NCI-H524 treated with DMSO at 0.1 percent for 48 hours (cell line): ENCODE results near the gene TRIP10.

Experiments
- DNase-seq: peaks from one replicate; lab custom pipeline; 2025; lab: John Stamatoyannopoulos, UW

Gene TRIP10

GRCh38 chr19:6728346-6728745 is 11.1 kb upstream of the TRIP10 start:
- DNase-seq = no peak

DNA sequence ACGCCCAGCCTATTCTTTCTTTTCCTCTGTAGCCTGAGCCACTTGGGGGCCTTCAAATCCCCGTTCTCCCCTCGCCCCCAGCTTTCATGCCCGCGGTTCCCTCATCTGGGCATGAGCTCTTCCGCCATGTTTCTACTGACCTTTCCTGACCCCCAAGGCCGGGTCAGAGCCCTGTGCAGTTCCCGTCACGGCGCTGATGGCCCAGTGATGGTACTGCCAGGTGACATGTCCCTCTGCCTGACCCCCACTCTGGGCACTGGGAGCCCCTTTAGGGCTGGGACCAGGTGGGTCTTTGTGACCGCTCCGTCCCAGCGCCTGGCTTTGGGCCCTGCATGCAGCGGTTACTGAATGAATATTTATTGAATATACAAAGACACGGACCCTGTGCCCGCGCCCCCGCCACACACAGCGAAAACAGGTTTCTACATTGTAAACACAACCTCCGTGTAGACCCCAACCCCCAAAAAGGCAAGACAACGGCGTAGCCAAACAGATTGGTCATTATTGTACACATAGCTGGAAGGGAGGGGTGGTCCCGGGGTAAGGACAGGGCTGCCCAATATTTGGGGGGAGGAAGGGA is 9.8 kb upstream of the TRIP10 start:
- DNase-seq = no peak

GRCh38 chr19:6730153-6730804 is 9.2 kb upstream of the TRIP10 start:
- no peak for DNase-seq

GRCh38 chr19:6730941-6731670 is 8.4 kb upstream of the TRIP10 start:
- DNase-seq = no peak

GRCh38 chr19:6731822-6732221 is 7.7 kb upstream of the TRIP10 start:
- no peak for DNase-seq

- DNase-seq = no peak
These were observed 6.6 kb upstream of the TRIP10 start for GRCh38 chr19:6732803-6733337.

- DNase-seq = no peak
These were observed 6.0 kb upstream of the TRIP10 start for GRCh38 chr19:6733338-6734095.

- DNase-seq = no peak
These were observed 5.3 kb upstream of the TRIP10 start for GRCh38 chr19:6734096-6734696.

DNA sequence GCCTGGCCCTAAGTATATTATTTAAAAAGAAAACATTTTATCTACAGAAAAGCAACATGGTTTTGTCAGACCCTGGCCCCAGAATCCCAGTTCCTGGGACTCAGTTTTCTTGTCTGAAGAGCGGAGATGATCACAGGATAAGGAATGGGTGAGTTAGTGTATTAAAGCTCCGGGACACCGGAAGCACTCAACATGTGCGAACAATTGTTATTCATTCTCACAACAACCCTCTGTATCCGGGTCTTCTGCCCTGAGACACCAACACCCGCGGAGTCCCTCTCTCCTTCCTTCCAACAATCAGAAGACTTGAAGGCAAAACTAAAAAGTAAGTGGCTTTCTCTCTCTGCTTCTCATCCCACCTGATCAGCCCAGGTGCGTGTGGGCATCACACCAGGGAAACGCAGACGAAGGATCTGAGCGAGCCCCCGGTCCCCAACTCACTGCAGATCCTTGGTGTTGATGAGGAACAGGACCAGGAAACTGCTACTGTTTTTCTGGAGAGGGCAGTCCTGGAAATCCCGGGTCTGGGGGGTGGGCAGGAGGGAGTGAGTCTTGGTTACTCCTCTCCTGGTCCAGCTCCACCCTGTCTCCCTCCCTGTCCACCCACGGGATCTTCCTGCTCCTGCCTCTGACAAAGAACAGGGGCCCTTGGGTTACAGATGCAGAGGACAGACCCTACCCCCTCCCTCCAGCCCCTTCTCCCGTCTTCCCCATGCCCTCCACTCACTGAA is 4.1 kb upstream of the TRIP10 start:
- no peak for DNase-seq

DNA sequence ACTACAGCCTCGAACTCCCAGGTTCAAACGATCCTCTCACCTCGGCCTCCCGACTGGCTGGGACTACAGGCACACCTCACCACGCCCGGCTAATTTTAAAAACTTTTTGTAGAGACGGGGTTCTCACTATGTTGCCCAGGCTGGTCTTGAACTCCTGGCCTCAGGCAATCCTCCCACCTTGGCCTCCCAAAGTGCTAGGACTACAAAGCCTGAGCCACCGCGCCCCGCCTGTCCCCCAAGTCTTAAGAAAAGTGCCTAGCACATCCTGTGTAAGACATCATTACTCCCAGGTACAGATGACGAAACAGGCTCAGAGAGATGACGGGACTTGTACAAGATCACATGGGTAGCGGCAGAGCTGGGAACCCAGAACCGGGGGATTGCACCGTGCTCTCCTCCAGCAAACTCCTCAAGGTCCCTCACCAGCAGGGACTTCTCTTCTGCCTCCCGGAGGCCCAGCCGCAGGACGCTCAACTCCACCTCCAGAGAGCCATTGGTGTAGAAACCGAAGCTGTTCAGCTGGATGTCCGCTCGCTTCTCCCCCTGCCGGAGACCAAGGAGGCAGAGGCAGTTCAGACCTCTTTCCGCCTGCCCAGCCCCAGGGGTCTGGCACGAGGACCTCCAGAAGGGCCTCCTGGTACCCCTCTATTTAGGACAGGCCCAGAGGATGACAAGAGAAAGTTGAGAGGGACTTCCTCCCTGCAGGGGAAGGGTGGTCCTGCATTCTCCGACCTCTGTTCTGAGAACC is 3.1 kb upstream of the TRIP10 start:
- DNase-seq = no peak

DNA sequence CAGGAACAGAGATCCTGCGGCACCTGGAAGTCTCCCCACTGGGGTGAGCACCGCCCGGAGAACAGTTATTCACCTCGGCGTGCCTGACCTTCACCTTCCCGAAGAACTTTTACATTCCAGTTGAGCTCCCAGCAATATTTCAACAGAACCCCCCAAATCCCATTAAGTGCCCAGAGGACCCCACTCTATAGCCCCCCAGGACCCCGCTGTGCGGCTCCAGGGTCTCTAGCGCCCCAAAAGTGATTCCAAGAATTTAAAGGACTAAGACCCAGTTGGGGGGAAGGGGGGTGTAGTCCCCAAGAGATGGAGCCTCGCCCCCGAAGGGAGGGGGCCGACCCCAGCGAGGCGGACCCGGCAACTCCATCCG is 2.6 kb upstream of the TRIP10 start:
- DNase-seq = no peak

GRCh38 chr19:6737284-6737872 is 2.1 kb upstream of the TRIP10 start, which contains the start of gene GPR108:
Gene GPR108, minus strand, starts transcription at chr19:6737580. Its CDS starts 4 bp downstream, at chr19:6737576.
- DNase-seq = peak; percentile 100

DNA sequence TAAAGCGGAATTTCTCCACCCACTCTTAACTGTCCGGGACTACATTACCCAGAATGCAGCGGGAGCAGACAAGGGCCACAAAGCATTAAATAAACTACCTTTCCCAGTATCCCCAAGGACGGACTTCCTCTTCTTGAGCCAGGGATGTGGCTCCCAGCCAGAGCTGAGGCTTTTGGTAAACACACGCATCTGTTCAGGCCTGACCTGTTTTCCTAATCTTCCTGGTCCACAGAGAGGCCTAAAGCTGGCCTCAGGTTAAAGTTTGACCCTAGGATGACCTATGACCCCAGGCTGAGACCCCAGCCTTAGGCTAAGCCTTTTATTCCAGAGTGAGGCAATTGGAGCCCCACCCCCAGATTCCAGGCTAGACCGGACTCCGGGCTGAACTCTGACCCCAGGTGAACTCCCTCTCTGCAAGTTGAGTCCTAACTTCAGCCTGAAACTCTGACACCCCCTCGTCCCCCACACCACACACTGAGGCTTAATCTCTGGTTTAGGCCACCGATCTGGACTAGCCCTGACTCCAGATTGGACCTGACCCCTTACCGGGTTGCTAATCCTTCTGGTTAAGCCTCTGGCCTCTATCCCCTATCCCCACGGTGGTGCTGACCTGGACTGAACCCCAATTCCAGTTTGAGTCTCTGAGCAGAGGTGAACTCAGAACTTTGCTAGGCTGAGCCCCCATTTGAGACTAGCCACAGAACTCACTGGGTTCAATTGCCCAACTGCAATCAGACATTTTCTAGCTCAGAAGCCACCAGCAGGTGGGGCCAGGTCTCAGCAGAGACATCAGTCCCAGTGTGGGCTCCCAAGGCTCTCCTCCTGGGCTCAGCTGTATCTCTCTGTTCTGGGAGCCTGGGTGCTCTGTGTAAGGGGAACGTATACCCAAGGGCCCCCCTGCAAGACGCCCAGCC is 1.4 kb upstream of the TRIP10 start:
- peak; percentile 90 for DNase-seq

GRCh38 chr19:6738787-6739389 is 592 bp upstream of the TRIP10 start:
- peak; percentile 90 for DNase-seq

DNA sequence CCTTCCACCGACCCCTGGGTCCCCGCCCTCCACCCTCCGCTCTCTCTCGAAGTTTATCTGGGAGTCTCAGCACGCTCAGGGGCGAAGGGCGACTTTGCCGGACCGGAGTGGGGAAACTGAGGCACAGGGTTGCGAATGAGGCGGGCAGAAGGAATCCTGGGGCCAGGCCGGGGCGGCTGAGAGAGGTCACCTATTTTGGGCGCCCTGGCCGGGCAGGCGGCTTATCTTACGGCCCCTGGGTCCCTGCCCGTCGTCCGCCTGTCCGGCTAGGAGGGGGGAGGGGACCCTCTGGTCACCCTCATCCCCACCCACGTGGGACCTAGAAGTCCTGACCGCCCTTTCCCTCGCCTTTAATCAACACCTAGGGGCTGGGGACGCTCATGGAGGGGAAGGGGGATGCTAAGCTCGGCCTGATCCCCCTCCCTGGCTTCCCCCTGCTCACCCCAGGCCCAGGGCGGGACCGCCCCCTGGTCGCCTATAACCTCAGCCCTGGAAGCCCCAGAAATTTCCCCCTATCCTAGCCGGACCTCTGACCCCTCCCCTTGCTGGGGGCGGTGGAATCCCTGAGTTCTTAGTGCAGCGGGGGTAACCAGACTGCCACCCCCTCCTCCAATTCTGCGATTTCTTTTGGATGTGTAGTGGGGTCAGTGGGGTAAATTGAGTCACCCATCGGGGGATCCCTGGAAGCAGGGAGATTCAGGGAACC is 556 bp downstream of the TRIP10 start:
- no peak for DNase-seq

GRCh38 chr19:6740589-6741343 is 1.3 kb downstream of the TRIP10 start:
- no peak for DNase-seq

DNA sequence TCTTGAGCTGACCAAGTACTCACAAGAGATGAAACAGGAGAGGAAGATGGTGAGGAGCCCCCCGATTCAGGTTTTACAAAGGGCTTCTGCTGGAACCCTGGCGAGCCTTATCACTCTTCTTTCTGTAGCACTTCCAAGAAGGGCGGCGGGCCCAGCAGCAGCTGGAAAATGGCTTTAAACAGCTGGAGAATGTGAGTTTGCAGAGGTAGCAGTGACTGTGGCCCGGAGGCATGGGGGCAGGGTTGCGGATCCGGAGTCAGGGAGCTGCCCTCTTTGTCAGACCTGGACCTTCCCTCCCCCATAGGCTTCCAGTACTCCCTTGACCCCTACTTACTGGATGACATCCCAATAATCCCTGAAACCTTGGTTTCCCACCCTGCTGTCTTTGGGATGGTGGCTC is 3.6 kb downstream of the TRIP10 start:
- DNase-seq = no peak
